HepG2 (cell line): Measurements from ENCODE around the gene CAPN9. TPM values are rescaled to one million over a fixed set of nuclear protein-coding genes. Genes with fewer than 3 reads are reported as not detected.
A peak's percentile ranks its signal among the peaks of the same experiment; 100 is the strongest.

Experiments used
- CBFB ChIP-seq: sonication (generic); formaldehyde crosslinking; IDR thresholded peaks from 2 replicates; pipeline ENCODE4 v1.4.0; 2020; ENCODE audit warnings: missing genetic modification reagents
- GATA4 ChIP-seq: sonication (generic); IDR thresholded peaks from 2 replicates; pipeline ENCODE4 v1.6.1; 2016; ENCODE audit warnings: antibody characterized with exemption, low read depth, borderline replicate concordance
- GRHL1 ChIP-seq: sonication (generic); formaldehyde crosslinking; conservative IDR thresholded peaks from 2 replicates; pipeline ENCODE4 v1.8.0; 2022; ENCODE audit warnings: missing genetic modification reagents
- GZF1 ChIP-seq: sonication (generic); formaldehyde crosslinking; IDR thresholded peaks from 2 replicates; pipeline ENCODE4 v1.5.1; 2020; ENCODE audit warnings: mild to moderate bottlenecking, missing genetic modification reagents
- NCOR1 ChIP-seq: fragments of 200-600 bp; sonication (generic); IDR thresholded peaks from 2 replicates; pipeline ENCODE4 v1.7.0; 2017; ENCODE audit warnings: antibody characterized with exemption, low read length, borderline replicate concordance
- SNAPC2 ChIP-seq: sonication (generic); formaldehyde crosslinking; IDR thresholded peaks from 2 replicates; pipeline ENCODE4 v1.8.1; 2022; ENCODE audit warnings: mild to moderate bottlenecking, missing genetic modification reagents
- STAT6 ChIP-seq: sonication (generic); formaldehyde crosslinking; IDR thresholded peaks from 2 replicates; pipeline ENCODE4 v1.4.0; 2020; ENCODE audit warnings: missing genetic modification reagents, mild to moderate bottlenecking, borderline replicate concordance
- TBX2 ChIP-seq: sonication (generic); formaldehyde crosslinking; IDR thresholded peaks from 2 replicates; pipeline ENCODE4 v1.5.0; 2020; ENCODE audit warnings: missing genetic modification reagents, mild to moderate bottlenecking, borderline replicate concordance
- ZEB1 ChIP-seq: IDR thresholded peaks from 2 replicates; pipeline ENCODE4 v1.6.1; 2012; ENCODE audit warnings: mild to moderate bottlenecking, low read depth, inconsistent platforms; ENCODE audit not compliant: insufficient replicate concordance
- ZNF543 ChIP-seq: sonication (generic); formaldehyde crosslinking; IDR thresholded peaks from 2 replicates; pipeline ENCODE4 v1.4.0; 2020; ENCODE audit warnings: mild to moderate bottlenecking, missing genetic modification reagents
- ZNF766 ChIP-seq: sonication (generic); formaldehyde crosslinking; IDR thresholded peaks from 2 replicates; pipeline ENCODE4 v1.5.0; 2020; ENCODE audit warnings: missing genetic modification reagents, borderline replicate concordance
- polyA plus RNA-seq, 8 experiments: library from polyadenylated mRNA; depleted of rRNA in 3 of 8; stranded (reverse) in 7 of 8; unstranded in 1 of 8; fragments of >200 nt; fragmentation: Illumina TruSeq in 4 of 8; extraction: Trizol in 4 of 8; gene quantifications; 2 replicates each; pipeline versions ENCODE4 v1.2.1 to v1.2.3, GENCODE V29; 2011 to 2016; ENCODE audit warnings: low read depth in 4 of 8, missing spikeins in 1 of 8, mixed read lengths in 1 of 8; ENCODE audit not compliant: insufficient read depth in 1 of 8
- total RNA-seq, 5 experiments: library from RNA; depleted of rRNA; stranded (reverse); fragments of >200 nt; fragmentation: Illumina TruSeq; extraction: Trizol; gene quantifications; 2 replicates each; pipeline ENCODE4 v1.2.3, GENCODE V29; 2016; ENCODE audit warnings: low read depth in 1 of 5
- TF ChIP-seq, protein P1 (sequence below): sonication (generic); formaldehyde crosslinking; IDR thresholded peaks from 2 replicates; pipeline ENCODE4 v1.4.0; 2020; ENCODE audit warnings: mild to moderate bottlenecking, missing genetic modification reagents
- TF ChIP-seq, protein P2 (sequence below): sonication (generic); formaldehyde crosslinking; IDR thresholded peaks from 2 replicates; pipeline ENCODE4 v1.4.0; 2020; ENCODE audit warnings: missing genetic modification reagents
- TF ChIP-seq, protein P3 (sequence below): sonication (generic); formaldehyde crosslinking; IDR thresholded peaks from 2 replicates; pipeline ENCODE4 v1.4.0; 2020; ENCODE audit warnings: mild to moderate bottlenecking, missing genetic modification reagents, borderline replicate concordance

CAPN9 gene
- total and polyA plus RNA-seq, 2 of the 13 experiments (the other 11 are each of a cell fraction or from before 2014, with no cell fraction given): 0.04 to 0.31 TPM

GRCh38 chr1:230713915-230714764, 33.0 kb upstream of the CAPN9 start, which contains the start of gene AGT (continued):
- TF ChIP-seq STAT6 (CRISPR knock-in tag) (peak; percentile 66; the same call in 1 of the 2 replicates), GZF1 (CRISPR knock-in tag) (peak; percentile 43; the same call in 1 of the 2 replicates), NCOR1 (peak; percentile 96), ZNF543 (peak; percentile 65; the same call in 1 of the 2 replicates), TBX2 (peak; percentile 99), SNAPC2 (CRISPR knock-in tag) (peak; percentile 41; the same call in 1 of the 2 replicates), GRHL1 (CRISPR knock-in tag) (no peak), ZNF766 (peak; percentile 81; the same call in 1 of the 2 replicates), CBFB (peak; percentile 86), ZEB1 (no peak), GATA4 (peak; percentile 82)
- TF ChIP-seq, protein P1, sequence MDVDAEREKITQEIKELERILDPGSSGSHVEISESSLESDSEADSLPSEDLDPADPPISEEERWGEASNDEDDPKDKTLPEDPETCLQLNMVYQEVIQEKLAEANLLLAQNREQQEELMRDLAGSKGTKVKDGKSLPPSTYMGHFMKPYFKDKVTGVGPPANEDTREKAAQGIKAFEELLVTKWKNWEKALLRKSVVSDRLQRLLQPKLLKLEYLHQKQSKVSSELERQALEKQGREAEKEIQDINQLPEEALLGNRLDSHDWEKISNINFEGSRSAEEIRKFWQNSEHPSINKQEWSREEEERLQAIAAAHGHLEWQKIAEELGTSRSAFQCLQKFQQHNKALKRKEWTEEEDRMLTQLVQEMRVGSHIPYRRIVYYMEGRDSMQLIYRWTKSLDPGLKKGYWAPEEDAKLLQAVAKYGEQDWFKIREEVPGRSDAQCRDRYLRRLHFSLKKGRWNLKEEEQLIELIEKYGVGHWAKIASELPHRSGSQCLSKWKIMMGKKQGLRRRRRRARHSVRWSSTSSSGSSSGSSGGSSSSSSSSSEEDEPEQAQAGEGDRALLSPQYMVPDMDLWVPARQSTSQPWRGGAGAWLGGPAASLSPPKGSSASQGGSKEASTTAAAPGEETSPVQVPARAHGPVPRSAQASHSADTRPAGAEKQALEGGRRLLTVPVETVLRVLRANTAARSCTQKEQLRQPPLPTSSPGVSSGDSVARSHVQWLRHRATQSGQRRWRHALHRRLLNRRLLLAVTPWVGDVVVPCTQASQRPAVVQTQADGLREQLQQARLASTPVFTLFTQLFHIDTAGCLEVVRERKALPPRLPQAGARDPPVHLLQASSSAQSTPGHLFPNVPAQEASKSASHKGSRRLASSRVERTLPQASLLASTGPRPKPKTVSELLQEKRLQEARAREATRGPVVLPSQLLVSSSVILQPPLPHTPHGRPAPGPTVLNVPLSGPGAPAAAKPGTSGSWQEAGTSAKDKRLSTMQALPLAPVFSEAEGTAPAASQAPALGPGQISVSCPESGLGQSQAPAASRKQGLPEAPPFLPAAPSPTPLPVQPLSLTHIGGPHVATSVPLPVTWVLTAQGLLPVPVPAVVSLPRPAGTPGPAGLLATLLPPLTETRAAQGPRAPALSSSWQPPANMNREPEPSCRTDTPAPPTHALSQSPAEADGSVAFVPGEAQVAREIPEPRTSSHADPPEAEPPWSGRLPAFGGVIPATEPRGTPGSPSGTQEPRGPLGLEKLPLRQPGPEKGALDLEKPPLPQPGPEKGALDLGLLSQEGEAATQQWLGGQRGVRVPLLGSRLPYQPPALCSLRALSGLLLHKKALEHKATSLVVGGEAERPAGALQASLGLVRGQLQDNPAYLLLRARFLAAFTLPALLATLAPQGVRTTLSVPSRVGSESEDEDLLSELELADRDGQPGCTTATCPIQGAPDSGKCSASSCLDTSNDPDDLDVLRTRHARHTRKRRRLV (CRISPR knock-in tag): peak; percentile 82
- TF ChIP-seq, protein P2, sequence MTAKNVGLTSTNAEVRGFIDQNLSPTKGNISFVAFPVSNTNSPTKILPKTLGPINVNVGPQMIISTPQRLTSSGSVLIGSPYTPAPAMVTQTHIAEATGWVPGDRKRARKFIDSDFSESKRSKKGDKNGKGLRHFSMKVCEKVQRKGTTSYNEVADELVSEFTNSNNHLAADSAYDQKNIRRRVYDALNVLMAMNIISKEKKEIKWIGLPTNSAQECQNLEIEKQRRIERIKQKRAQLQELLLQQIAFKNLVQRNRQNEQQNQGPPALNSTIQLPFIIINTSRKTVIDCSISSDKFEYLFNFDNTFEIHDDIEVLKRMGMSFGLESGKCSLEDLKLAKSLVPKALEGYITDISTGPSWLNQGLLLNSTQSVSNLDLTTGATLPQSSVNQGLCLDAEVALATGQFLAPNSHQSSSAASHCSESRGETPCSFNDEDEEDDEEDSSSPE (CRISPR knock-in tag): peak; percentile 64; the same call in 1 of the 2 replicates
- TF ChIP-seq, protein P3, sequence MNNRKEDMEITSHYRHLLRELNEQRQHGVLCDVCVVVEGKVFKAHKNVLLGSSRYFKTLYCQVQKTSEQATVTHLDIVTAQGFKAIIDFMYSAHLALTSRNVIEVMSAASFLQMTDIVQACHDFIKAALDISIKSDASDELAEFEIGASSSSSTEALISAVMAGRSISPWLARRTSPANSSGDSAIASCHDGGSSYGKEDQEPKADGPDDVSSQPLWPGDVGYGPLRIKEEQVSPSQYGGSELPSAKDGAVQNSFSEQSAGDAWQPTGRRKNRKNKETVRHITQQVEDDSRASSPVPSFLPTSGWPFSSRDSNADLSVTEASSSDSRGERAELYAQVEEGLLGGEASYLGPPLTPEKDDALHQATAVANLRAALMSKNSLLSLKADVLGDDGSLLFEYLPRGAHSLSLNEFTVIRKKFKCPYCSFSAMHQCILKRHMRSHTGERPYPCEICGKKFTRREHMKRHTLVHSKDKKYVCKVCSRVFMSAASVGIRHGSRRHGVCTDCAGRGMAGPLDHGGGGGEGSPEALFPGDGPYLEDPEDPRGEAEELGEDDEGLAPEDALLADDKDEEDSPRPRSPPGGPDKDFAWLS (CRISPR knock-in tag): no peak
